ENCODE results near the gene GRHL3. TPM values are rescaled to one million over a fixed set of nuclear protein-coding genes. Genes with fewer than 3 reads are reported as not detected.

The GRHL3 gene
- total RNA-seq, 1 experiment from 2014 or later = 1.4 TPM

DNA sequence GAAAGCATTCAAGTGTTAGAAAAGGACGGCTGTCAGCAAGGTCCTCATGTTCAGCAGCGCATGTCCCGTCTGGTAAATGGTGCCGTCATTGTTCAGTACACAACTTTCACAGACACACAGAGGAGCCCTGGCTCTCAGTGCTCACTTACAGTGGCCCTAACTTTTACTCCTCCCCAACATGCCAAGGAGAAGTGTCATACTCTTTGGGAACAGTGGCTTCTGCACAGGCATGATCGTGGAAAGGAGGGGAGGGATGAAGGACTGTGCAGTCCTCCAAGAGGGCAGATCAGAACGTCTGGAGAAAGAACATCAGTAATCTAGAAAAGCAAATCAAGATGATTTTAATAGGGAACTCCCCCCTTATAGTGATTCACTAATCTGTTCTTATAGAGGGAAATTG lies 3.8 kb upstream of the GRHL3 start:
- CTCF ChIA-PET = no interaction called here
- H3K4me3 Mint-ChIP-seq (ENCODE audit: low read depth, unreplicated experiment) = no peak overlapping the region
- peaks cover 6% of the 10 kb centered on the region for H3K36me3 Mint-ChIP-seq (ENCODE audit: insufficient read depth, unreplicated experiment)
- TF ChIP-seq, protein P1, sequence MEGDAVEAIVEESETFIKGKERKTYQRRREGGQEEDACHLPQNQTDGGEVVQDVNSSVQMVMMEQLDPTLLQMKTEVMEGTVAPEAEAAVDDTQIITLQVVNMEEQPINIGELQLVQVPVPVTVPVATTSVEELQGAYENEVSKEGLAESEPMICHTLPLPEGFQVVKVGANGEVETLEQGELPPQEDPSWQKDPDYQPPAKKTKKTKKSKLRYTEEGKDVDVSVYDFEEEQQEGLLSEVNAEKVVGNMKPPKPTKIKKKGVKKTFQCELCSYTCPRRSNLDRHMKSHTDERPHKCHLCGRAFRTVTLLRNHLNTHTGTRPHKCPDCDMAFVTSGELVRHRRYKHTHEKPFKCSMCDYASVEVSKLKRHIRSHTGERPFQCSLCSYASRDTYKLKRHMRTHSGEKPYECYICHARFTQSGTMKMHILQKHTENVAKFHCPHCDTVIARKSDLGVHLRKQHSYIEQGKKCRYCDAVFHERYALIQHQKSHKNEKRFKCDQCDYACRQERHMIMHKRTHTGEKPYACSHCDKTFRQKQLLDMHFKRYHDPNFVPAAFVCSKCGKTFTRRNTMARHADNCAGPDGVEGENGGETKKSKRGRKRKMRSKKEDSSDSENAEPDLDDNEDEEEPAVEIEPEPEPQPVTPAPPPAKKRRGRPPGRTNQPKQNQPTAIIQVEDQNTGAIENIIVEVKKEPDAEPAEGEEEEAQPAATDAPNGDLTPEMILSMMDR (IDR thresholded peaks at IDR 0.05; ENCODE audit: unreplicated experiment) = no peak
- H3K9me3 Mint-ChIP-seq (ENCODE audit: low read depth, unreplicated experiment) = no peaks in the 10 kb centered on the region
- no peaks in the 10 kb centered on the region for H3K27me3 Mint-ChIP-seq (ENCODE audit: unreplicated experiment)
- no peak overlapping the region for H3K27ac Mint-ChIP-seq (ENCODE audit: unreplicated experiment)
- peaks cover 31% of the 10 kb centered on the region for H3K4me1 Mint-ChIP-seq (ENCODE audit: low read depth, unreplicated experiment)
- no TSS peak for BruUV-seq (replicated peaks)
- intact Hi-C loops (cut with micrococcal nuclease; ENCODE audit: unreplicated experiment) = loop anchor here (5.0 kb wide), 2 partner anchors 77 to 113 kb away; no protein-coding TSS in a partner anchor
- DNase-seq = no peak

DNA sequence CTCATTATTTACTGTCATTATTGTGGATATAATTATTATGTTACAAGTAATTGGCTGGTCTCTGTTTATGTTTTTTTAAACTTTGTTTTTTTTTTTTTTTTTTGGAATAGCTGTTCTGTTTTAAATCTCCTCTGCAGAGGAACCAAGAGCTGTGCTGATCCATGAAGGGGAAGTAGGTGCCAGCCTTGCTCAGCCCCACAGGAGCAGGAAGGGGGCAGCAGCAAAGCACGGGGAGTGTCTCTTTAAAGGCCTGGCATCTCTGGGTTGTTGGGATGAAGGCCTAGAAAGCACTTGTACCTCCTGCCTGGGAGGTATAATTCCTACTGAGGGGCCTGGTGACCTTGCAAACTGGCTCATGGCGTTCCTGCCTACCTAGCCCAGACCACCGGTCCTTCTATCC lies 2.5 kb upstream of the GRHL3 start:
- Mint-ChIP-seq H3K36me3 (ENCODE audit: insufficient read depth, unreplicated experiment) (peaks cover 6% of the 10 kb centered on the region), H3K4me3 (ENCODE audit: low read depth, unreplicated experiment) (no peak overlapping the region), H3K27ac (ENCODE audit: unreplicated experiment) (peak overlapping the region; percentile 44), H3K27me3 (ENCODE audit: unreplicated experiment) (no peaks in the 10 kb centered on the region), H3K9me3 (ENCODE audit: low read depth, unreplicated experiment) (no peaks in the 10 kb centered on the region), H3K4me1 (ENCODE audit: low read depth, unreplicated experiment) (peaks cover 31% of the 10 kb centered on the region)
- no TSS peak for BruUV-seq (replicated peaks)
- intact Hi-C loops (cut with micrococcal nuclease; ENCODE audit: unreplicated experiment) = loop anchor here (5.0 kb wide), 2 partner anchors 76 to 114 kb away; no protein-coding TSS in a partner anchor
- CTCF ChIA-PET = interaction anchor here (0.9 to 1.0 kb wide), 2 partner anchors 50 to 75 kb away, joined by 3 to 4 read pairs; no protein-coding TSS in a partner anchor
- DNase-seq = no peak
- TF ChIP-seq, protein P1 (IDR thresholded peaks at IDR 0.05; ENCODE audit: unreplicated experiment) = no peak

DNA sequence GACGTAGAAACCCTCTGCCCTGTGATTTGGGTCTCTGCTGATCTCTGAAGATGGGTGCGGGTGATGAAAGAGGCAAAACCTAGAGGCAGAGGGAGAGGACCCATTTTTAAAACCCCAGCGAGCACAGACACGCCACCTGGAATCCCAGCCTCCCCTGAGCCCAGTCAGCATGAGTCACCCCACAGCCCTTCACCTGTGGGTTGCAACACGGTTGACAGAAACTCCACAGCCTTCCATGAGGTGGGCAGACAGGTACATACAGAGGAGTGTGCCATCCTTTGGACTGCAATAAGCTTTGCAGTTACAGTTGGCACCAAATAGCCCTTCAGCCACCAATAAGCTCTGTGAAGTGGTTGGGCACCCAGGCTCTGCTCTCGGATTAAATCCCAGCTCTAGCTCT lies 2.1 kb upstream of the GRHL3 start:
- H3K9me3 Mint-ChIP-seq (ENCODE audit: low read depth, unreplicated experiment) = no peaks in the 10 kb centered on the region
- CTCF ChIA-PET = interaction anchor here (0.9 to 1.0 kb wide), 2 partner anchors 50 to 75 kb away, joined by 3 to 4 read pairs; no protein-coding TSS in a partner anchor
- intact Hi-C loops (cut with micrococcal nuclease; ENCODE audit: unreplicated experiment) = loop anchor here (5.0 kb wide), 2 partner anchors 75 to 115 kb away; no protein-coding TSS in a partner anchor
- H3K4me1 Mint-ChIP-seq (ENCODE audit: low read depth, unreplicated experiment) = peaks cover 31% of the 10 kb centered on the region
- peak; percentile 54 for DNase-seq
- TF ChIP-seq, protein P1 (IDR thresholded peaks at IDR 0.05; ENCODE audit: unreplicated experiment) = no peak
- BruUV-seq (replicated peaks) = no TSS peak
- H3K27me3 Mint-ChIP-seq (ENCODE audit: unreplicated experiment) = no peaks in the 10 kb centered on the region
- no peak overlapping the region for H3K4me3 Mint-ChIP-seq (ENCODE audit: low read depth, unreplicated experiment)
- H3K27ac Mint-ChIP-seq (ENCODE audit: unreplicated experiment) = peak overlapping the region; percentile 44
- H3K36me3 Mint-ChIP-seq (ENCODE audit: insufficient read depth, unreplicated experiment) = peaks cover 6% of the 10 kb centered on the region

DNA sequence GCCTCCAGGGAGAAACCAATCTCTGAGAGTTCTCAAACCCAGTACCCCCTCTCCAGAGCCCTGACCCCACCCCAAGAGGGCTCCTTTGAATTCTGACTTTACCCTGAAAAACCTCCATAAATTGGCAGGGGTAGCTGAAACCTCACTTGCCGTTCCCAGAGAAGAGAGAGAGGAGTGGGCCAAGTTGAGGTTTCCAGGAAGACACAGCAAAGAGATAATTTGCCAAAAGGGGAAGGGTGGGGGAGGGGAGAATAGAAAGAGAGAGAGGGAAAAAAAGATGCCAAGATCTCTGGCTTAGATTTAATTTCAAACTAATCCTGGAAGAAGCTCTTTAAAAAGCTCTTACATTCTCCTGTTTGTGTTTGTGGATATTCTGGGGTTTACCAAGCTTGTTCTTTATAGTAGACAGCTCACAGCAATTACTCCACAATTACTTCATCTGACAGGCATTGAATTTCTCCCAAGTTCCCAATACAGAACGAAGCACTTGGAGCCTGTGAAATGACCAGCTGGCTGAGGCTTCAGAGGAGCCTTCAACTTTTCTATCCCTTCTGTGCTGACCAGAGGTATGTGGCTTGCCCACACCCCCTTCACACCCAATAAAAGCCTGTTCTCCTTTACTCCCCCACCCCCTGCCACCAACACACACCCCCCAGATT lies 1.1 kb upstream of the GRHL3 start:
- peaks cover 31% of the 10 kb centered on the region for H3K4me1 Mint-ChIP-seq (ENCODE audit: low read depth, unreplicated experiment)
- intact Hi-C loops (cut with micrococcal nuclease; ENCODE audit: unreplicated experiment) = loop anchor here (5.0 kb wide), 2 partner anchors 74 to 116 kb away; no protein-coding TSS in a partner anchor
- H3K27me3 Mint-ChIP-seq (ENCODE audit: unreplicated experiment) = no peaks in the 10 kb centered on the region
- no peak for DNase-seq
- no peak overlapping the region for H3K27ac Mint-ChIP-seq (ENCODE audit: unreplicated experiment)
- peak overlapping the region; percentile 79 for H3K4me3 Mint-ChIP-seq (ENCODE audit: low read depth, unreplicated experiment)
- peaks cover 6% of the 10 kb centered on the region for H3K36me3 Mint-ChIP-seq (ENCODE audit: insufficient read depth, unreplicated experiment)
- no TSS peak for BruUV-seq (replicated peaks)
- TF ChIP-seq, protein P1 (IDR thresholded peaks at IDR 0.05; ENCODE audit: unreplicated experiment) = no peak
- H3K9me3 Mint-ChIP-seq (ENCODE audit: low read depth, unreplicated experiment) = no peaks in the 10 kb centered on the region
- CTCF ChIA-PET = no interaction called here

All from Calu3 (cell line).